Mesothelial cell of epicardium (in vitro differentiated cells): ENCODE measurements around the gene WRAP53. TPM values are rescaled to one million over a fixed set of nuclear protein-coding genes. Genes with fewer than 3 reads are reported as not detected.

Experiments used
- DNase-seq, 2 experiments: peaks; one replicate each; pipeline ENCODE4 v3.0.0; 2021; ENCODE audit warnings: low spot score in 2 of 2; ENCODE audit not compliant: unreplicated experiment in 2 of 2
- H3K27ac Mint-ChIP-seq: 2 replicates; pipeline ENCODE4 v1.8.0; 2021; ENCODE audit warnings: mixed read lengths
- H3K27me3 Mint-ChIP-seq: 2 replicates; pipeline ENCODE4 v1.8.0; 2021; ENCODE audit warnings: low read depth, mixed read lengths
- H3K36me3 Mint-ChIP-seq: 2 replicates; pipeline ENCODE4 v1.8.0; 2021; ENCODE audit warnings: mixed read lengths
- H3K4me1 Mint-ChIP-seq: 2 replicates; pipeline ENCODE4 v1.8.0; 2021; ENCODE audit warnings: mixed read lengths
- H3K4me3 Mint-ChIP-seq: 2 replicates; pipeline ENCODE4 v1.8.0; 2021; ENCODE audit warnings: mild to moderate bottlenecking, moderate library complexity, mixed read lengths
- H3K9me3 Mint-ChIP-seq: 2 replicates; pipeline ENCODE4 v1.8.0; 2021; ENCODE audit warnings: mixed read lengths
- CTCF ChIP-seq: fragments of 200-600 bp; sonication (generic); IDR thresholded peaks from one replicate; pipeline ENCODE4 v1.5.0; 2021; ENCODE audit warnings: antibody characterized with exemption; ENCODE audit not compliant: unreplicated experiment
- total RNA-seq: library from RNA; stranded (reverse); gene quantifications from 3 replicates; pipeline ENCODE4 v1.2.1, GENCODE V29; 2021

WRAP53 gene
- total RNA-seq, 1 donor from 2014 or later, result 13.6 TPM

- H3K4me3 Mint-ChIP-seq, result no peak overlapping the region
- no peaks in the 10 kb centered on the region for H3K36me3 Mint-ChIP-seq
- DNase-seq, result no peak
- peaks cover 10% of the 10 kb centered on the region for H3K9me3 Mint-ChIP-seq
- H3K27me3 Mint-ChIP-seq, result no peaks in the 10 kb centered on the region
- no peak for TF ChIP-seq CTCF
- H3K4me1 Mint-ChIP-seq, result peaks cover 27% of the 10 kb centered on the region
- H3K27ac Mint-ChIP-seq, result peak overlapping the region; percentile 91
These were observed 59.9 kb downstream of the WRAP53 start for GRCh38 chr17:7748076-7748775.

- no peak for TF ChIP-seq CTCF
- no peak for DNase-seq
- no peaks in the 10 kb centered on the region for H3K36me3 Mint-ChIP-seq
- no peak overlapping the region for H3K4me3 Mint-ChIP-seq
- peaks cover 25% of the 10 kb centered on the region for H3K4me1 Mint-ChIP-seq
- H3K9me3 Mint-ChIP-seq, result peaks cover 10% of the 10 kb centered on the region
- H3K27me3 Mint-ChIP-seq, result no peaks in the 10 kb centered on the region
- no peak overlapping the region for H3K27ac Mint-ChIP-seq
These were observed 62.1 kb downstream of the WRAP53 start for GRCh38 chr17:7750321-7750821.

Other genes with a start within 250 kb of the WRAP53 start
- gene FGF11, start 249.0 kb upstream of the WRAP53 start, total RNA-seq, result 24.8 to 26.8 TPM (median 26.5 TPM) in 3 replicates
- 15.9 to 17.7 TPM (median 16.0 TPM) in 3 replicates for gene CHRNB1, start 243.4 kb upstream of the WRAP53 start, total RNA-seq
- 36.4 to 40.1 TPM (median 39.7 TPM) in 3 replicates for gene ZBTB4, start 208.8 kb upstream of the WRAP53 start, total RNA-seq
- gene SLC35G6, start 207.0 kb upstream of the WRAP53 start, total RNA-seq, result not detected in 3 replicates
- 195 to 208 TPM (median 204 TPM) in 3 replicates for gene POLR2A, start 204.1 kb upstream of the WRAP53 start, total RNA-seq
- gene TNFSF12, start 139.4 kb upstream of the WRAP53 start, total RNA-seq, result 6.6 to 7.7 TPM (median 7.6 TPM) in 3 replicates
- gene TNFSF13, start 129.7 kb upstream of the WRAP53 start, total RNA-seq, result 4.3 to 6.1 TPM (median 5.2 TPM) in 3 replicates
- 50.3 to 55.9 TPM (median 51.5 TPM) in 3 replicates for gene SENP3, start 126.6 kb upstream of the WRAP53 start, total RNA-seq
- 0.44 to 0.86 TPM (median 0.78 TPM) in 3 replicates for gene CD68, start 108.8 kb upstream of the WRAP53 start, total RNA-seq
- 44.8 to 45.5 TPM (median 45.5 TPM) in 3 replicates for gene MPDU1, start 104.6 kb upstream of the WRAP53 start, total RNA-seq
- 2.0 to 2.3 TPM (median 2.1 TPM) in 3 replicates for gene SOX15, start 98.4 kb upstream of the WRAP53 start, total RNA-seq
- gene FXR2, start 73.6 kb upstream of the WRAP53 start, total RNA-seq, result 43.2 to 44.5 TPM (median 43.4 TPM) in 3 replicates
- 80.6 to 95.0 TPM (median 87.7 TPM) in 3 replicates for gene SAT2, start 60.7 kb upstream of the WRAP53 start, total RNA-seq
- gene SHBG, start 58.3 kb upstream of the WRAP53 start, total RNA-seq, result 0.60 to 0.84 TPM (median 0.82 TPM) in 3 replicates
- 9.6 to 10.5 TPM (median 10.2 TPM) in 3 replicates for gene ATP1B2, start 37.6 kb upstream of the WRAP53 start, total RNA-seq
- 98.8 to 105 TPM (median 101 TPM) in 3 replicates for gene TP53, start 987 bp upstream of the WRAP53 start, total RNA-seq
- 27.3 to 28.2 TPM (median 28.1 TPM) in 3 replicates for gene EFNB3, start 16.7 kb downstream of the WRAP53 start, total RNA-seq
- gene DNAH2, start 29.3 kb downstream of the WRAP53 start, total RNA-seq, result 0.18 to 0.64 TPM (median 0.25 TPM) in 3 replicates
- 88.4 to 96.3 TPM (median 94.4 TPM) in 3 replicates for gene KDM6B, start 145.7 kb downstream of the WRAP53 start, total RNA-seq
- 12.3 to 15.4 TPM (median 15.2 TPM) in 3 replicates for gene TMEM88, start 166.6 kb downstream of the WRAP53 start, total RNA-seq
- 63.9 to 67.2 TPM (median 66.4 TPM) in 3 replicates for gene NAA38, start 169.1 kb downstream of the WRAP53 start, total RNA-seq
- gene CYB5D1, start 169.5 kb downstream of the WRAP53 start, total RNA-seq, result 12.5 to 13.0 TPM (median 13.0 TPM) in 3 replicates
- 333 to 339 TPM (median 337 TPM) in 3 replicates for gene CHD3, start 200.3 kb downstream of the WRAP53 start, total RNA-seq
- 3.0 to 3.4 TPM (median 3.1 TPM) in 3 replicates for gene RNF227, start 227.8 kb downstream of the WRAP53 start, total RNA-seq
- 18.4 to 18.8 TPM (median 18.5 TPM) in 3 replicates for gene KCNAB3, start 241.4 kb downstream of the WRAP53 start, total RNA-seq
- gene TRAPPC1, start 243.5 kb downstream of the WRAP53 start, total RNA-seq, result 98.7 to 119 TPM (median 111 TPM) in 3 replicates
- 49.4 to 51.5 TPM (median 50.0 TPM) in 3 replicates for gene CNTROB, start 243.7 kb downstream of the WRAP53 start, total RNA-seq